Dendritic cell treated with granulocyte-macrophage colony-stimulating factor and Interleukin-4, amounts not matched to agents 40 ng/mL and 50 ng/mL, for 4 days (primary cell): ENCODE data around the gene GALNT12.

Source experiments
- H3K27ac Mint-ChIP-seq: one replicate; pipeline ENCODE4 v1.8.0; 2022; ENCODE audit warnings: mild to moderate bottlenecking, mixed read lengths
- H3K27me3 Mint-ChIP-seq: one replicate; pipeline ENCODE4 v1.8.0; 2022; ENCODE audit warnings: mild to moderate bottlenecking, mixed read lengths
- H3K36me3 Mint-ChIP-seq: one replicate; pipeline ENCODE4 v1.8.0; 2022; ENCODE audit warnings: low read depth, mixed read lengths
- H3K4me1 Mint-ChIP-seq: one replicate; pipeline ENCODE4 v1.8.0; 2022; ENCODE audit warnings: low read depth, mixed read lengths
- H3K4me3 Mint-ChIP-seq: one replicate; pipeline ENCODE4 v1.8.0; 2022; ENCODE audit warnings: mild to moderate bottlenecking, moderate library complexity, mixed read lengths
- H3K9me3 Mint-ChIP-seq: one replicate; pipeline ENCODE4 v1.8.0; 2022; ENCODE audit warnings: mixed read lengths
- intact Hi-C: fragments of 100-400 bp; cut with micrococcal nuclease; formaldehyde crosslinking; loops from one replicate; pipeline ENCODE4 v1.15.0; 2022

Gene GALNT12

DNA sequence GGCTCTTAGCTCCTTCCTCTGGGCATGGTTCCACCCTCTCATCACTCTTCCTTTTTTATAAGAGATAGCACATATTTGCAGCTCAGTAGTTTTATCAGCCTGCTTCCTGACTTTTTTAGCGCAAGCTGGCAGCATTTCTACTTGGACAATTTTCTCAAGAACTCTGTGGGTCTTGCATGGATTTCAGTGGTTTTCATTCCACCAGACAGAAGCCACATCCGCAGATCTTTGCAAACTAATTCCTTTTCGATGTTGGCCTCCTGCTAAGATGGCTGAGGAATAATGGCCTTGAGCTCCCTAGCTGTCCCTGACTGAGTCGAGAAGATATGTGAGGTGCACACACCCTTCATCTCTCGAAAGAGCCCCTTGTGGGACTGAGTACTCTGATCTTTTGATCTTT, 49.5 kb downstream of the GALNT12 start:
- Mint-ChIP-seq H3K4me1 (peaks cover 17% of the 10 kb centered on the region), H3K9me3 (no peaks in the 10 kb centered on the region), H3K36me3 (no peaks in the 10 kb centered on the region), H3K27ac (no peak overlapping the region), H3K27me3 (peaks cover 1% of the 10 kb centered on the region), H3K4me3 (no peak overlapping the region)
- intact Hi-C loops = no loop called here

DNA sequence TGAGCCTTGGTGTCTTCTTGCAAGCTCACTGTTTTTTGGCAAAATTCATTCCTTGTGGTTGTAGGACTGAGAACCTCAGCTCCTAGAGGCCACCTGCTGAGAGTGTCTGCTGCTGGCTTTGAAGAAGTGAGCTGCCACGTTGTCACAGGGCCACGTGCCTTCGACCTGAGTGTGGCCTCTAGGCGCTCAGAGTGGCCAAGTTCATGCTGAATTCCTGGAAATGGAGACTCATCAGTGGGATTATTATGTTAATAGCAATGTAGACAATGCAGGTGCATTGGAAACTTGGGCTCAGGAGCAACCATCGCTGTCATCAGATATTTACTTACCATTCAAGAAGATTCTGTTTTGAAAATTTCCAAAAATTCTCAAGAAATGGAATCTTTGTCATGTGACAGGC, 52.5 kb downstream of the GALNT12 start:
- intact Hi-C loops = no loop called here
- no peak overlapping the region for H3K4me3 Mint-ChIP-seq
- H3K27me3 Mint-ChIP-seq = peaks cover 1% of the 10 kb centered on the region
- peaks cover 14% of the 10 kb centered on the region for H3K4me1 Mint-ChIP-seq
- H3K9me3 Mint-ChIP-seq = no peaks in the 10 kb centered on the region
- H3K27ac Mint-ChIP-seq = no peak overlapping the region
- H3K36me3 Mint-ChIP-seq = no peaks in the 10 kb centered on the region

DNA sequence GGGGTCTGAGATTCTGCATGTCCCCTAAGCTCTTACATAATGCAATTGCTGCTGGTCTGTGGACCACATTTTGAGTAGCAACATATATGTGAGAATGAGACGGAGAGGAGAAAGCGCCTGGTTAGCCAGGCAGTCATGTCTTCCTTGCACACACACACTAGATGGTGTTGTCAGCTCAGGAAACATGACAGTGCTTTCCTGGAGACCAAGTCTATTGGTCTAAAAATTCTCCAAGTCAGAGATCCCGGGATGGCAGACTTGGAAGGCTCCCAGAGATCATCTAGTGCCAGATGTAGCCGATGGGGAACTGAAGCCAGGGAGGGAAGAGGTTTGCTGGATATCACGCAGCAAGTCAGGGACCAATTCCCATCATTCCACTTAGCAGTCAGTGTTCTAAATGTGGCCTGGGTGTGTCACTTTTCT, 53.4 kb downstream of the GALNT12 start:
- intact Hi-C loops = no loop called here
- Mint-ChIP-seq H3K27ac (no peak overlapping the region), H3K27me3 (peaks cover 1% of the 10 kb centered on the region), H3K4me1 (peaks cover 14% of the 10 kb centered on the region), H3K36me3 (no peaks in the 10 kb centered on the region), H3K4me3 (no peak overlapping the region), H3K9me3 (no peaks in the 10 kb centered on the region)

DNA sequence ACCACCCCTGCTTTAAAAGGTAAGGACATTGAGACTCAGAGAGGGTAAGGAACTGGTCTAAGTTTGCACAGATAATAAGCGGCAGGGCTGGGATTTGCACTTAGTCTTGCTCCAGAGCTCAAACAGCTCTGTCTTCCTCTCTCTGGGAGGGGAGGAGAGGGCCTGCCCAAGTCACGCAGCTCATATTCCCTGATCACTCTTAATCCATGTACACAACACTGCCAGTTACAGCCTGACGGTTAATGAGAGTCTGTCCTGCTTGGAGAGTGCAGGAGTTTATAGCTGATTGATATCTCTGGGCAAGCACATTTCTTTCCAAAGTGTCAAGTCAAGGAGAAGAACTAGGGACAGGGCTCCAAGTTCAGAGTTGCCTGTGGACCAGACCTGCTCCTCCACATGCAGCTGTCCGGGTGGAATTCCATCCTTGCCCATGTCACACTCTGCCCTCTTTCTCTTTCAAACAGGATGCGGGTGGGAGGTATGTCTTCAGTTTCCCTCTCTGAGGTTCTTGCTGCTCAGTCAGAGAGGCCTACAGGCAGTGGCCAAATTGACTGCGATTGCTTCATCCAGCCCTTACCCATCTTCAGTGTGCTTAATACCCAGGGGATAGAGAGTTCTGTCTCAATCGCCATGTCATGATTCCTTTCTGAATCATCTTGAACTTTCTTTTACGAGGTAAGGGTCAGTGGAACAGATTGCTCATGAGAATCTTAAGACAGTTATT, 54.5 kb downstream of the GALNT12 start:
- intact Hi-C loops = no loop called here
- peaks cover 1% of the 10 kb centered on the region for H3K27me3 Mint-ChIP-seq
- no peak overlapping the region for H3K4me3 Mint-ChIP-seq
- H3K4me1 Mint-ChIP-seq = peaks cover 20% of the 10 kb centered on the region
- H3K27ac Mint-ChIP-seq = no peak overlapping the region
- H3K36me3 Mint-ChIP-seq = no peaks in the 10 kb centered on the region
- H3K9me3 Mint-ChIP-seq = no peaks in the 10 kb centered on the region

DNA sequence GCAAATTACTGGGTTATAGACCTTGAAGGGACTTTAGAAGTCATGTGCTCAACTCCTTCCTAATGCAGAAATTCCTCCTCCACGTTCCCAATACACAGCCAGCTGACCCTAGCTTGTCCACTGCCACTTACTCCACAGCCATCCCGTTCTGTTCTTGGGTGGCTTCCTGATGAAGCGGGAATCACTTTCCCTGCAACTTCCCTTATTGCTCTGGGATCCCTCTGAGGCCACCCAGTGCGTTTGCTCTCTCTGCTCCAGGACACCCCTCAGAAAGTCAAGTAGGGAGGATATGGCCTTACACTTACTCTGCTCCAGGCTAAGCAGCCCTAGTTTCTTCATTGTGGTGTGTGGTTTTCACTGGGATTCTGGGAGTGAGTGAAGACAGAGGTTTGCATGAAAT, 55.5 kb downstream of the GALNT12 start:
- Mint-ChIP-seq H3K4me1 (peaks cover 30% of the 10 kb centered on the region), H3K4me3 (no peak overlapping the region)
- intact Hi-C loops = no loop called here

DNA sequence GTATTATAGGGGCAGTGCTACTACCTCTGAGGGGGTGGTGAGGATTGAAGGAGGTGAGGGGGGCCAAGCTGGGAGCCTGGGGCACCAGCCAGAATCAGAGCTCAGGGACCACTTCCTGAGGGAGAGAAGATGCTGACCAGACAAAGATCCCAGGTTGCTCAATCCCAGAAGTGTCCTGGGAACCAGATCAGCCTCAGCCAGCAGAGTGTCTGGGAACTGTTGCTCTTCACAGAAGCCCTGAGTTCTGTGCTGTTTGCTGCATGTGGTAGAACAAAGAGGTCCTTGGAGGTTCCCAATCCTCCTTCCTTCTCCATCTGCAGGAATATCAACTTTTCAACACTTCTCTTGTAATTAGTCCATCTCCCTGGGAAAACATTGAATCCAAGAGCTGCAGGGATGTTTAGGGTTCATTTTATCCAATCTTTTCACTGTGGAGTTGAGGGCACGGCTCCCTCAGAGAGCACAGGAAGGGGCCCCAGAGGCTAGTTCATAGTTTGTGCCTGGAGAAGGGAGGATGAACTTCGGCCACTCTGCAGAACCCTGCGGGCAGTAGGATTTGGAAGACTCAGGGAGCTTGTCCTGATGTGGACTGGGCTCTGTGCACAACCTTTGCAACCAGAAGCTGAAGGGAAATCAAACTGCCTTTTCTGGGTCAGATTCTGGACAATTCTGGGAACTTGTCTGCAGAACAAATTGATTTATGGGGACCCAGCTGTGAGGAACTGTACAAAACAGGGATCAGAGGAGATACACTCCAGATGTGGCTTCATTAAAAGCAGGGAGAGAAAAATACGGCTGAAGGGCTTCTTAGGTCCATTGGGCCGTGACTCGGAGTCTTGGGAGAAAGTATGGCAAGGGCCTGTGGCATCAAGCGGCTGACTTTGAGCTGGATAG, 57.1 kb downstream of the GALNT12 start:
- Mint-ChIP-seq H3K9me3 (no peaks in the 10 kb centered on the region), H3K27me3 (peaks cover 1% of the 10 kb centered on the region), H3K36me3 (no peaks in the 10 kb centered on the region), H3K4me1 (peaks cover 28% of the 10 kb centered on the region), H3K4me3 (no peak overlapping the region), H3K27ac (no peak overlapping the region)
- intact Hi-C loops = no loop called here

More for the DNA sequence above, 55.5 kb downstream of the GALNT12 start:
- no peaks in the 10 kb centered on the region for H3K36me3 Mint-ChIP-seq
- no peak overlapping the region for H3K27ac Mint-ChIP-seq
- no peaks in the 10 kb centered on the region for H3K9me3 Mint-ChIP-seq
- peaks cover 1% of the 10 kb centered on the region for H3K27me3 Mint-ChIP-seq

DNA sequence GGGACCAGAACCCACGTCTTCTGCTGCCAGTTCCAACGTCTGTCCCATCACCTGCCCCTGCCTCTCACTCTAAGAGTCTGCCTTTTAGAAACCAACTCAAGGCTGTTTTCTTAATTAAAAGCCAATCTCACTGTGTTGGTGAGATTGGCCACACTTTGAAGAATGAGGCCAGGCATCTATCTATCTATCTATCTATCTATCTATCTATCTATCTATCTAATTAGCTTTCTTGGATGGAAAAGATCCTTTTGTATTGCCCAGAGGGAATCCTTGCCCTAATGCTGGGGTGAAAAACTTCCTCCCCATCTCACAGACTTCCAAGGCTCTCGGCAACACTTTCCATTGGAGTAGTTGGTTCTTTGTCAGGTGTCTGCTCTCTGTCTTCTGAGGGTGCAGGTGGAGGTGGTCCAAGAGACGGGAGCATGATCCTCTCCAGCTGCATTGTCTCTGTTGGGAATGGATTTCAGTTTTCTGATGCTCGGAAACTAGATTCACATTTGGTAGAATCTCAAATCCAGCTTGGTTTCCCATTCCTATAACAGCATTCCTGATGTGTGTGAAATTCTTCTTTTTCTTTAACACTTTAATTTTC, 57.9 kb downstream of the GALNT12 start:
- intact Hi-C loops = no loop called here
- Mint-ChIP-seq H3K36me3 (no peaks in the 10 kb centered on the region), H3K4me3 (no peak overlapping the region), H3K27me3 (peaks cover 1% of the 10 kb centered on the region), H3K9me3 (no peaks in the 10 kb centered on the region), H3K27ac (no peak overlapping the region), H3K4me1 (peaks cover 28% of the 10 kb centered on the region)

DNA sequence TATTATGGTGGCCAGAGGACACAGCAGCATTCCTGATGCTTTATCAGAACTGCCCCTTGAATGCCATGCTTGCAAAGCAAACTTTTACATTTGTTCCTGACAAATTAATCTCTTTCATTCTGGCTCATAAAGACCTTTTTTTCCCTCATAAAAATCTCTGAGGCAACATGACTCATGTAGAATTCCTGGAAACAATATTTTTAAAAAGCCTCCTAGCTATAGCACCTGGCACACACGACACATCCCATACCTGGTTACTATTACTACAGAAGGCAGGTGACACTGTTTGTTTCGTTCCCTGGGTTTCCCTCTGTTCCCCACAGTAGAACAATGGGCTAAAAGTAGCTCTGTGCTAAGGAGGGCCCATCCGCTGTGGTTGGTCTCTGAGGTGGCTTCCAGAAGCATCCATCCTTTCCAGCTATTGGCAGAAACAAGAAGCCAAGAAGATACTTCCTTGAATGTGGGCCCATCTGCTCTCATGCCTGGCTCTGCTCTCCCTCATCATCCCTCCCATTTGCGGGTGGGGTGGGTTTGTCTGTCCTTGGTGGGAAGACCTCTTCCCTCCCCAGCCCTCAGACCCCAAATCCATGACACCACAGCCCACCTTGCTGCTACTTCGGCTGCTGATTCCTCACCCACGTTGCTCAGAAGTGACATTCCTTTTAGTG, 59.1 kb downstream of the GALNT12 start:
- Mint-ChIP-seq H3K4me1 (peaks cover 38% of the 10 kb centered on the region), H3K4me3 (no peak overlapping the region), H3K27ac (peak overlapping the region; percentile 31), H3K27me3 (no peaks in the 10 kb centered on the region), H3K9me3 (no peaks in the 10 kb centered on the region), H3K36me3 (no peaks in the 10 kb centered on the region)
- intact Hi-C loops = no loop called here

DNA sequence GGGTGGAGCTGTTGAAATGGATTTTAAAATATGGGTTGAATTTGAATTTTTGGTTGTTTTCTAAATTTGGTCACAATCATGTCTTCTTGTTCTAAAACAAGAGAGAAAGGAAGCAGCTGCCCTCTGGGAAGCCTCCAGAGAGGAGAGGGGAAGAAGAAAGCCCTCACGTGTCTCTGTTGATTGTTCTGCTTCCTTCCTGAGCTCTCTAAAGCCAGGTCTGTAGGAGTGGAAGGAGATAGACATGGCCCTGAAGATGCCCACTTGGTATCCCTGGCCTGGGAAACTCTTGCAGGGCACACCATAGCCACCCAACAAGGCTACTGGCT, 59.6 kb downstream of the GALNT12 start:
- Mint-ChIP-seq H3K9me3 (no peaks in the 10 kb centered on the region), H3K27ac (peak overlapping the region; percentile 31), H3K4me1 (peaks cover 43% of the 10 kb centered on the region), H3K27me3 (no peaks in the 10 kb centered on the region), H3K4me3 (no peak overlapping the region), H3K36me3 (no peaks in the 10 kb centered on the region)
- intact Hi-C loops = no loop called here

DNA sequence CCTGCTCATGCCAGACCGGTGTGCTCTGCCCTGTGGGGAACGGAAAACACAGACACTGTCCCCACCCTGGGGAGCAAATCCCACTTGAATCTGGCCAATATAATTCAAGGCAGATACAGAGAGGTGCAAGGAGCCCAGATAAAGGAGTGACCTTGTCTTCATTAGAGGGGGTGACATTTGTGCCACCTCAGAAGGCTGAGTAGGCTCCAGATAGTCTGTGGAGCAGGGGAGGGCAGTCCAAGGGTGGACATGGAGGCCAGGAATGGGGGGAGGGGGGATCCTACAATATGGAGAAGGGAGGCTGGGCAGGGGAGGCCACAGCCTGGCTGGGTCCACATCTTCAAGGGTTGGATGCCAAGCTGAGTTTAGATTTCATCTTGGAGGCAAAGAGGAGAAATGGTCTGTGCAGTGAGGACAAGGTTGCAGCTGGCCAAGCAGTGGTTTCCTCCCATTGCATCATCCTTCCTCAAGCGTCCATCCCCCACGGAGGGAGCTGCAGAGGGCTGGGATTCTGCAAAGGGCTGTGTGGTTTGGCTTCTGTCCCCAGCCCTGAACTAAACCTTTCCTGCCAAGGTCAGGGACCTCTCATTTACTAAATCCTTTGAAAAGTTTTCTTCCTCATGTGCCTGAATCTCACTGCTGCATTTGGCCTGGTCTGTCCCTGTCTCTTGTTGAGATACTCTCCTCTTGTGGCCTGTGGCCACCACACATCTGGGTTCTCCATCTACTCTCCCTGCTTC, 60.1 kb downstream of the GALNT12 start:
- Mint-ChIP-seq H3K4me1 (peaks cover 45% of the 10 kb centered on the region), H3K36me3 (no peaks in the 10 kb centered on the region), H3K27ac (no peak overlapping the region), H3K27me3 (no peaks in the 10 kb centered on the region), H3K4me3 (no peak overlapping the region), H3K9me3 (no peaks in the 10 kb centered on the region)
- intact Hi-C loops = no loop called here

DNA sequence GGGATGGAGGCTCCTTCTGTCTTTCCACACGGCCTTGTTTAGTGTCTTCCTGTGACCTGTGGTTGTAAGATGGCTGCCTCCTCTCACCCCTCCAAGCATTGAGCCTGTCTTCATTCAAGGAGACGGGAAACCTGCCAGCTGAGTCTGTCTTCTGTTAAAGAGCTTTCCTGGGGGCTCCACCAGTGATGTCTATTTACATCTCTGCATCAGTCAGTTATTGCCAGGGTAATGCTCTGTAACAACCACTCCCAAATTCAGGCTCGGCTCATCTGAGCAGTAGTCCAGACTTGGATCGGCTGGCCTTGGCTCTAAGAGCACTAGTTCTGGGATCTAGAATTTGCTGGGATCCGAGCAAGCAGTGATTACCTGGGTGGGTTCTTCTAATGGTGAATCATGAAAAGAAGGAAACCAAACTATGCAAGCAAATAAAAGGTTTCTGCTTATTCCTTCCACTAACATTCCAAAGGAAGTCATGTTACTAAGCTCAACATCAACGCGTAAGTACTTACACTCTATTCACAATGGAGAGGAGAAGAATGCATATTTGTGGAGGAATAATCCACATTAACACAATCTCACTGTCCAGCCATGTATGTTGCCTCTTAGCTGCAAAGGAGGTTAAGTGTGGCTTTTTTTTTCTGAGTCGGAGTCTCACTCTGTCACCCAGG, 61.7 kb downstream of the GALNT12 start:
- Mint-ChIP-seq H3K36me3 (no peaks in the 10 kb centered on the region), H3K27me3 (no peaks in the 10 kb centered on the region), H3K9me3 (no peaks in the 10 kb centered on the region), H3K4me1 (peaks cover 44% of the 10 kb centered on the region), H3K4me3 (no peak overlapping the region), H3K27ac (no peak overlapping the region)
- intact Hi-C loops = no loop called here

DNA sequence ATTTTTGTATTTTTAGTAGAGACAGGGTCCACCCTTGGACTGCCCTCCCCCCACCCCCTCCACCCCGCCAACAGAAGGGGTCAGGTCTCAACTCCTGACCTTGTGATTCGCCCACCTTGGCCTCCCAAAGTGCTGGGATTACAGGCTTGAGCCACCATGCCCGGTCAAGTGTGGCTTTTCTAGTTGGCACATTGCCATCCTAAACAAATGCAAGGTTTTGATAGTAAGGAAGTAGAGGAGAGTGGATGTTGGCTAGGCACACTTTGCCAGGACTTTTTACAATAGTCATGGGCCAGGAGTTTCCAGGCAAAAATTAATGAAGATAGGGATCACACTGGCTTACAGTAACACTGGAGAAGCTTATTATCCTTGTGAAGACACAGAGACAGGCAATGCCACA, 62.4 kb downstream of the GALNT12 start:
- Mint-ChIP-seq H3K27me3 (no peaks in the 10 kb centered on the region), H3K4me3 (no peak overlapping the region), H3K9me3 (no peaks in the 10 kb centered on the region), H3K27ac (no peak overlapping the region), H3K36me3 (no peaks in the 10 kb centered on the region), H3K4me1 (peaks cover 45% of the 10 kb centered on the region)
- intact Hi-C loops = no loop called here
